HL-60 (cell line): Measurements from ENCODE around the gene ANK3.

Experiments
- CTCF ChIP-seq: IDR thresholded peaks from one replicate; pipeline ENCODE4 v1.5.1; 2011; ENCODE audit warnings: low read length, control low read depth, inconsistent platforms; ENCODE audit not compliant: insufficient read depth
- POLR2AphosphoS5 ChIP-seq: IDR thresholded peaks from 2 replicates; pipeline ENCODE4 v1.6.1; 2012; ENCODE audit warnings: low read depth
- REST ChIP-seq: IDR thresholded peaks from 2 replicates; pipeline ENCODE4 v1.6.1; 2012; ENCODE audit warnings: low read depth; ENCODE audit not compliant: insufficient replicate concordance
- SPI1 ChIP-seq: IDR thresholded peaks from 2 replicates; pipeline ENCODE4 v1.6.1; 2012; ENCODE audit warnings: low read depth, mild to moderate bottlenecking, borderline replicate concordance

GRCh38 chr10:60358282-60358681 is 31.4 kb downstream of the ANK3 start:
- TF ChIP-seq CTCF (no peak), POLR2AphosphoS5 (no peak), SPI1 (no peak), REST (no peak)
